ENCODE measurements around the gene AVPR2. TPM values are rescaled to one million over a fixed set of nuclear protein-coding genes. Genes with fewer than 3 reads are reported as not detected.
A peak's percentile ranks its signal among the peaks of the same experiment; 100 is the strongest.

AVPR2 gene
- total and polyA plus RNA-seq, 9 of the 15 experiments (the other 6 are each of a cell fraction or from before 2014, with no cell fraction given) = not detected

GRCh38 chrX:153875391-153876111 lies 28.9 kb upstream of the AVPR2 start (continued):
- no peak for TF ChIP-seq ATF3 (IDR thresholded peaks at IDR 0.05)
- peak; percentile 84; the same call in 1 of the 2 replicates for TF ChIP-seq ATF3 (CRISPR knock-in tag; conservative IDR thresholded peaks at IDR 0.05)
- TF ChIP-seq MXI1 (IDR thresholded peaks at IDR 0.05; ENCODE audit: low read depth, low read length) = peak; percentile 96
- no peak for TF ChIP-seq TOE1 (IDR thresholded peaks at IDR 0.05; ENCODE audit: borderline replicate concordance)
- peak; percentile 99 for TF ChIP-seq TOE1 (CRISPR knock-in tag; IDR thresholded peaks at IDR 0.05; ENCODE audit: borderline replicate concordance, low read depth)
- TF ChIP-seq CHAMP1 (IDR thresholded peaks at IDR 0.05) = peak; percentile 64; the same call in 1 of the 2 replicates
- TF ChIP-seq MTA3 (IDR thresholded peaks at IDR 0.05; ENCODE audit: borderline replicate concordance) = no peak
- TF ChIP-seq NR3C1 (CRISPR knock-in tag; IDR thresholded peaks at IDR 0.05) = peak; percentile 100
- no peak for TF ChIP-seq ZNF239 (CRISPR knock-in tag; IDR thresholded peaks at IDR 0.05)
- TF ChIP-seq HDAC2 (IDR thresholded peaks at IDR 0.05) = peak; percentile 86
- no peak for TF ChIP-seq SIRT6 (IDR thresholded peaks at IDR 0.05; ENCODE audit: low read depth, low read length)
- no peak for TF ChIP-seq ZC3H8 (IDR thresholded peaks at IDR 0.05)
- TF ChIP-seq TRIM28 (IDR thresholded peaks at IDR 0.05) = no peak
- peak; percentile 81 for TF ChIP-seq ATF1 (CRISPR knock-in tag; IDR thresholded peaks at IDR 0.05)
- TF ChIP-seq ATF1 (tag; IDR thresholded peaks at IDR 0.05) = no peak
- peak; percentile 58 for TF ChIP-seq GATA2 (CRISPR knock-in tag; IDR thresholded peaks at IDR 0.05)
- peak; percentile 69 for TF ChIP-seq USF1 (CRISPR knock-in tag; IDR thresholded peaks at IDR 0.05)
- peak; percentile 90 for TF ChIP-seq ZBTB33 (CRISPR knock-in tag; IDR thresholded peaks at IDR 0.05)
- TF ChIP-seq ATF2 (CRISPR knock-in tag; IDR thresholded peaks at IDR 0.05) = peak; percentile 88
- peak; percentile 72 for TF ChIP-seq CEBPG (CRISPR knock-in tag; IDR thresholded peaks at IDR 0.05)
- no peak for TF ChIP-seq CEBPG (tag; conservative IDR thresholded peaks at IDR 0.05 in 1 of 2, IDR thresholded peaks at IDR 0.05 in 1 of 2)
- TF ChIP-seq ZNF707 (CRISPR knock-in tag; conservative IDR thresholded peaks at IDR 0.05) = no peak
- no peak for TF ChIP-seq WHSC1 (IDR thresholded peaks at IDR 0.05; ENCODE audit: low read length)

All from K562 (cell line).